ENCODE data around the gene CFAP74.

DNA sequence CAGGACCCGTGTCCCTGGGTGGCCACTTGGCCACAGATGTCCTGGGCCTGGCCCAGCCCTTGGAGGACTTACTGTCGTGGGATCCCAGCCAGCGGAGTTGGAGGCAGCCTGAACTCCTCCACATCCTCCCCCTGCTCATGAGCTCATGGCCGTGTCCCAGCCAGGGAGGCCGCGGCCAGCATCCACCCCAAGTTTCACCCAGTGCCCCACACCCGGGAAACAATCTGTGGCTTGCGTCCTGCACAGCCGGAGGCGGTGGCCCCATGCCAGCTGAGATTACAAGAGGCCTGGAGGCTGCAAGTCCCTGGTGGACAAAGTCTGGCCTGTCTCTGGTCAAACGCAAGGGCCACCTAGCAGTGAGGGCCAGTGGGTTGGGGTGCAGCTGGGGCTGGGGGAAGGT, 57.0 kb downstream of the CFAP74 start:
- TF ChIP-seq POLR2A (IDR thresholded peaks at IDR 0.05): no peak
- TF ChIP-seq, protein P1, sequence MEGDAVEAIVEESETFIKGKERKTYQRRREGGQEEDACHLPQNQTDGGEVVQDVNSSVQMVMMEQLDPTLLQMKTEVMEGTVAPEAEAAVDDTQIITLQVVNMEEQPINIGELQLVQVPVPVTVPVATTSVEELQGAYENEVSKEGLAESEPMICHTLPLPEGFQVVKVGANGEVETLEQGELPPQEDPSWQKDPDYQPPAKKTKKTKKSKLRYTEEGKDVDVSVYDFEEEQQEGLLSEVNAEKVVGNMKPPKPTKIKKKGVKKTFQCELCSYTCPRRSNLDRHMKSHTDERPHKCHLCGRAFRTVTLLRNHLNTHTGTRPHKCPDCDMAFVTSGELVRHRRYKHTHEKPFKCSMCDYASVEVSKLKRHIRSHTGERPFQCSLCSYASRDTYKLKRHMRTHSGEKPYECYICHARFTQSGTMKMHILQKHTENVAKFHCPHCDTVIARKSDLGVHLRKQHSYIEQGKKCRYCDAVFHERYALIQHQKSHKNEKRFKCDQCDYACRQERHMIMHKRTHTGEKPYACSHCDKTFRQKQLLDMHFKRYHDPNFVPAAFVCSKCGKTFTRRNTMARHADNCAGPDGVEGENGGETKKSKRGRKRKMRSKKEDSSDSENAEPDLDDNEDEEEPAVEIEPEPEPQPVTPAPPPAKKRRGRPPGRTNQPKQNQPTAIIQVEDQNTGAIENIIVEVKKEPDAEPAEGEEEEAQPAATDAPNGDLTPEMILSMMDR (IDR thresholded peaks at IDR 0.05): no peak
